Loucy (cell line): ENCODE results near the gene MISP.

Experiments
- H2AFZ ChIP-seq: fragments of 200-600 bp; sonication (generic); 2 replicates; pipeline ENCODE4 v1.6.0; 2016; ENCODE audit warnings: antibody characterized with exemption, mild to moderate bottlenecking, low read length, moderate library complexity
- H3F3A ChIP-seq: fragments of 200-600 bp; 2 replicates; pipeline ENCODE4 v1.6.0; 2016; ENCODE audit warnings: antibody characterized with exemption, low read depth, mild to moderate bottlenecking
- H3K27me3 ChIP-seq: fragments of 200-600 bp; sonication (generic); 2 replicates; pipeline ENCODE4 v1.6.1; 2014; ENCODE audit warnings: low read length, mild to moderate bottlenecking; ENCODE audit not compliant: insufficient read depth, poor library complexity, severe bottlenecking
- H3K36me3 ChIP-seq: fragments of 200-600 bp; sonication (generic); 2 replicates; pipeline ENCODE4 v1.6.1; 2016; ENCODE audit warnings: low read length; ENCODE audit not compliant: insufficient read depth
- H3K4me1 ChIP-seq: fragments of 200-600 bp; sonication (generic); 2 replicates; pipeline ENCODE4 v1.5.1; 2014; ENCODE audit warnings: low read length, mild to moderate bottlenecking; ENCODE audit not compliant: insufficient read depth, poor library complexity, severe bottlenecking
- H3K4me2 ChIP-seq: fragments of 200-600 bp; sonication (generic); 2 replicates; pipeline ENCODE4 v1.6.0; 2014; ENCODE audit warnings: antibody characterized with exemption, low read length, low read depth, mild to moderate bottlenecking; ENCODE audit not compliant: poor library complexity, severe bottlenecking
- H3K4me3 ChIP-seq: fragments of 200-600 bp; sonication (generic); 2 replicates; pipeline ENCODE4 v1.5.1; 2014; ENCODE audit warnings: low read length, mild to moderate bottlenecking, mixed read lengths; ENCODE audit not compliant: poor library complexity, severe bottlenecking
- H3K79me2 ChIP-seq: fragments of 200-600 bp; sonication (generic); 2 replicates; pipeline ENCODE4 v1.6.1; 2014; ENCODE audit warnings: low read length; ENCODE audit not compliant: insufficient read depth
- H3K9ac ChIP-seq: fragments of 200-600 bp; sonication (generic); 2 replicates; pipeline ENCODE4 v1.6.0; 2014; ENCODE audit warnings: mild to moderate bottlenecking, low read depth, low read length, moderate library complexity; ENCODE audit not compliant: poor library complexity, severe bottlenecking
- H3K9me2 ChIP-seq: fragments of 200-600 bp; sonication (generic); replicated peaks from 2 replicates; pipeline ENCODE4 v1.6.1; 2016; ENCODE audit warnings: low read depth, low read length, mixed read lengths
- H3K9me3 ChIP-seq: fragments of 200-600 bp; sonication (generic); 2 replicates; pipeline ENCODE4 v1.6.1; 2014; ENCODE audit warnings: mild to moderate bottlenecking, antibody characterized with exemption, low read length, low read depth; ENCODE audit not compliant: insufficient read depth
- H4K20me1 ChIP-seq: fragments of 200-600 bp; sonication (generic); 2 replicates; pipeline ENCODE4 v1.6.0; 2014; ENCODE audit warnings: antibody characterized with exemption, low read length, mild to moderate bottlenecking; ENCODE audit not compliant: insufficient read depth, poor library complexity, severe bottlenecking
- CTCF ChIP-seq: fragments of 200-600 bp; sonication (generic); conservative IDR thresholded peaks from 2 replicates; pipeline ENCODE4 v1.5.1; 2014; ENCODE audit warnings: mild to moderate bottlenecking, antibody characterized with exemption, low read length
- EZH2phosphoT487 ChIP-seq: fragments of 200-600 bp; IDR thresholded peaks from 2 replicates; pipeline ENCODE4 v1.6.1; 2018; ENCODE audit warnings: antibody characterized with exemption, mild to moderate bottlenecking, moderate library complexity, borderline replicate concordance

Gene MISP

GRCh38 chr19:803099-803561 is 52.2 kb downstream of the MISP start:
- no peaks in the 10 kb centered on the region for H3K9me3 ChIP-seq
- H3K9ac ChIP-seq: no peak overlapping the region
- no peaks in the 10 kb centered on the region for H3K9me2 ChIP-seq
- no peak overlapping the region for H3K4me3 ChIP-seq
- TF ChIP-seq EZH2phosphoT487 (no peak), CTCF (no peak)
- H2AFZ ChIP-seq: no peak overlapping the region
- H3K36me3 ChIP-seq: peaks cover 87% of the 10 kb centered on the region
- peaks cover 100% of the 10 kb centered on the region for H4K20me1 ChIP-seq
- no peaks in the 10 kb centered on the region for H3F3A ChIP-seq
- H3K27me3 ChIP-seq: peaks cover 5% of the 10 kb centered on the region
- H3K4me2 ChIP-seq: peak overlapping the region; percentile 93
- peaks cover 100% of the 10 kb centered on the region for H3K79me2 ChIP-seq
- peaks cover 21% of the 10 kb centered on the region for H3K4me1 ChIP-seq

GRCh38 chr19:803686-804418 is 52.9 kb downstream of the MISP start:
- peaks cover 21% of the 10 kb centered on the region for H3K4me1 ChIP-seq
- TF ChIP-seq CTCF (no peak), EZH2phosphoT487 (no peak)

GRCh38 chr19:804419-805165 is 53.7 kb downstream of the MISP start:
- no peak for TF ChIP-seq EZH2phosphoT487
- TF ChIP-seq CTCF: no peak
- H3K9me2 ChIP-seq: no peaks in the 10 kb centered on the region
- H3K36me3 ChIP-seq: peaks cover 96% of the 10 kb centered on the region
- H2AFZ ChIP-seq: no peak overlapping the region
- H3K9ac ChIP-seq: no peak overlapping the region
- H3K4me1 ChIP-seq: peaks cover 21% of the 10 kb centered on the region
- H3K79me2 ChIP-seq: peaks cover 97% of the 10 kb centered on the region
- H3K27me3 ChIP-seq: no peaks in the 10 kb centered on the region
- no peaks in the 10 kb centered on the region for H3K9me3 ChIP-seq
- no peak overlapping the region for H3K4me3 ChIP-seq
- H3F3A ChIP-seq: no peaks in the 10 kb centered on the region
- H3K4me2 ChIP-seq: no peak overlapping the region
- H4K20me1 ChIP-seq: peaks cover 100% of the 10 kb centered on the region

More at GRCh38 chr19:803686-804418, 52.9 kb downstream of the MISP start:
- Histone ChIP-seq H3K9me2 (no peaks in the 10 kb centered on the region), H2AFZ (no peak overlapping the region), H3K27me3 (no peaks in the 10 kb centered on the region), H3K4me3 (no peak overlapping the region), H3K79me2 (peaks cover 100% of the 10 kb centered on the region), H3F3A (no peaks in the 10 kb centered on the region), H3K9ac (no peak overlapping the region), H4K20me1 (peaks cover 100% of the 10 kb centered on the region), H3K9me3 (no peaks in the 10 kb centered on the region), H3K36me3 (peaks cover 94% of the 10 kb centered on the region), H3K4me2 (no peak overlapping the region)
